ENCODE results near the gene RBM4B. TPM values are rescaled to one million over a fixed set of nuclear protein-coding genes. Genes with fewer than 3 reads are reported as not detected.

Gene RBM4B
- total and polyA plus RNA-seq, 2 of the 4 experiments (the other 2 are of a cell fraction) = 23.1 to 26.7 TPM

- BruUV-seq (replicated peaks) = no TSS peak
- Histone ChIP-seq H3K27me3 (ENCODE audit: control insufficient read depth, insufficient read depth, low read length) (no peaks in the 10 kb centered on the region; the same call in 1 of the 2 replicates), H3K79me1 (ENCODE audit: low read depth in 1 of 2, low read length in 2 of 2) (no peaks in the 10 kb centered on the region), H2BK15ac (ENCODE audit: low read depth, low read length) (no peak overlapping the region), H3K18ac (ENCODE audit: low read depth, low read length) (no peak overlapping the region), H4K8ac (ENCODE audit: low read depth in 2 of 2, low read length in 2 of 2) (no peak overlapping the region), H3K36me3 (ENCODE audit: control insufficient read depth, insufficient read depth, low read length) (no peaks in the 10 kb centered on the region), H2AFZ (replicated peaks; ENCODE audit: low read length, poor library complexity) (no peak overlapping the region), H3K9me1 (ENCODE audit: insufficient read depth, low read length) (no peaks in the 10 kb centered on the region), H2AK9ac (replicated peaks; ENCODE audit: low read depth, low read length, poor library complexity) (no peak overlapping the region), H3K14ac (replicated peaks; ENCODE audit: low read depth, low read length) (no peak overlapping the region), H2BK5ac (ENCODE audit: low read depth, low read length, poor library complexity, severe bottlenecking) (no peak overlapping the region), H3K4me2 (ENCODE audit: low read depth, low read length) (no peak overlapping the region), H3K4me1 (ENCODE audit: control insufficient read depth, insufficient read depth, low read length) (no peaks in the 10 kb centered on the region), H2BK20ac (ENCODE audit: low read depth, low read length) (no peak overlapping the region), H2AK5ac (ENCODE audit: low read depth, low read length) (no peak overlapping the region), H3K4ac (ENCODE audit: low read depth, low read length) (no peak overlapping the region), H4K91ac (ENCODE audit: insufficient read depth, low read depth, low read length) (no peak overlapping the region), H3K56ac (ENCODE audit: extremely low read depth, insufficient read depth, low read length) (no peak overlapping the region), H4K20me1 (ENCODE audit: insufficient read depth, low read length) (no peaks in the 10 kb centered on the region), H3K9ac (ENCODE audit: low read depth, low read length) (no peak overlapping the region), H4K5ac (ENCODE audit: low read depth, low read length) (no peak overlapping the region), H2BK120ac (ENCODE audit: low read depth, low read length) (no peak overlapping the region), H3K4me3 (ENCODE audit: insufficient read depth, low read depth, low read length) (no peak overlapping the region), H3K27ac (ENCODE audit: insufficient read depth, low read length) (no peak overlapping the region), H3K9me3 (ENCODE audit: control insufficient read depth, insufficient read depth, low read length) (peaks cover 7% of the 10 kb centered on the region), H3K23ac (ENCODE audit: low read depth, low read length) (no peak overlapping the region)
- ATAC-seq (ENCODE audit: low read depth) (no peak), DNase-seq (no peak)
- TF ChIP-seq CEBPB (IDR thresholded peaks at IDR 0.05; ENCODE audit: low read depth, low read length) (no peak), ELK1 (IDR thresholded peaks at IDR 0.05; ENCODE audit: borderline replicate concordance, low read depth, low read length) (no peak)
- intact Hi-C loops (cut with micrococcal nuclease) = no loop called here
- POLR2A ChIA-PET (ENCODE audit: unreplicated experiment) = no interaction called here
- WGBS, 2 experiments (ENCODE audit: extremely low coverage in 2 of 2, insufficient read length in 1 of 2) = 94% methylated on average over 7 of the region's 9 CpGs; no CpG with 5 or more reads in 1 of the 2 experiments
- CTCF ChIA-PET = no interaction called here
- in situ Hi-C loops (cut with MboI; ENCODE audit: low sequenced_read_pairs) = no loop called here
- dilution Hi-C loops (cut with HindIII; ENCODE audit: low sequenced_read_pairs, unreplicated experiment) = no loop called here
These were observed 20.8 kb upstream of the RBM4B start for GRCh38 chr11:66698491-66698890.
